ENCODE data around the gene CPS1. TPM values are rescaled to one million over a fixed set of nuclear protein-coding genes. Genes with fewer than 3 reads are reported as not detected.

The CPS1 gene
- total and polyA plus RNA-seq, 10 donors = 0.30 to 8.1 (median 3.2) TPM

GRCh38 chr2:210522399-210522798 lies 34.0 kb upstream of the CPS1 start:
- Histone ChIP-seq H3K27ac (no peak overlapping the region), H3K9me3 (no peaks in the 10 kb centered on the region), H3K36me3 (no peaks in the 10 kb centered on the region), H3K4me1 (no peaks in the 10 kb centered on the region), H3K4me3 (no peak overlapping the region), H3K27me3 (replicated peaks in 1 of 7) (no peaks in the 10 kb centered on the region)
- no peak for TF ChIP-seq CTCF (IDR thresholded peaks at IDR 0.05 in 8 of 11, conservative IDR thresholded peaks at IDR 0.05 in 3 of 11)
- TF ChIP-seq POLR2A (IDR thresholded peaks at IDR 0.05) = no peak
- no peak for TF ChIP-seq POLR2AphosphoS5 (IDR thresholded peaks at IDR 0.05)
- intact Hi-C loops (cut with DNase I; ENCODE audit: low total_unique reads) = no loop called here
- no peak for DNase-seq

- intact Hi-C loops (cut with DNase I; ENCODE audit: low total_unique reads) = no loop called here
- TF ChIP-seq CTCF (IDR thresholded peaks at IDR 0.05 in 8 of 11, conservative IDR thresholded peaks at IDR 0.05 in 3 of 11) (no peak), POLR2A (IDR thresholded peaks at IDR 0.05) (no peak), POLR2AphosphoS5 (IDR thresholded peaks at IDR 0.05) (no peak)
- Histone ChIP-seq H3K27ac (no peak overlapping the region), H3K36me3 (no peaks in the 10 kb centered on the region), H3K27me3 (replicated peaks in 1 of 7) (no peaks in the 10 kb centered on the region), H3K4me3 (no peak overlapping the region), H3K4me1 (no peaks in the 10 kb centered on the region), H3K9me3 (no peaks in the 10 kb centered on the region)
- DNase-seq = no peak
- 80 to 89% (median 86%) methylated on average over 4 of the region's 4 CpGs for WGBS, 5 donors
Measured at GRCh38 chr2:210523650-210524289, 32.6 kb upstream of the CPS1 start.

GRCh38 chr2:210524533-210524932 lies 31.9 kb upstream of the CPS1 start:
- DNase-seq = no peak
- Histone ChIP-seq H3K4me1 (no peaks in the 10 kb centered on the region), H3K27ac (no peak overlapping the region), H3K4me3 (no peak overlapping the region), H3K36me3 (no peaks in the 10 kb centered on the region), H3K27me3 (replicated peaks in 1 of 7) (no peaks in the 10 kb centered on the region), H3K9me3 (no peaks in the 10 kb centered on the region)
- TF ChIP-seq POLR2AphosphoS5 (IDR thresholded peaks at IDR 0.05) (no peak), POLR2A (IDR thresholded peaks at IDR 0.05) (no peak), CTCF (IDR thresholded peaks at IDR 0.05 in 8 of 11, conservative IDR thresholded peaks at IDR 0.05 in 3 of 11) (no peak)
- intact Hi-C loops (cut with DNase I; ENCODE audit: low total_unique reads) = no loop called here

GRCh38 chr2:210527286-210527685 lies 29.1 kb upstream of the CPS1 start:
- no peak for DNase-seq
- Histone ChIP-seq H3K27me3 (replicated peaks in 1 of 7) (no peaks in the 10 kb centered on the region), H3K27ac (no peak overlapping the region), H3K4me3 (no peak overlapping the region), H3K4me1 (no peaks in the 10 kb centered on the region), H3K9me3 (no peaks in the 10 kb centered on the region), H3K36me3 (no peaks in the 10 kb centered on the region)
- TF ChIP-seq POLR2AphosphoS5 (IDR thresholded peaks at IDR 0.05) = no peak
- intact Hi-C loops (cut with DNase I; ENCODE audit: low total_unique reads) = no loop called here

- Histone ChIP-seq H3K27me3 (replicated peaks in 1 of 7) (no peaks in the 10 kb centered on the region), H3K4me3 (no peak overlapping the region), H3K4me1 (no peaks in the 10 kb centered on the region), H3K27ac (no peak overlapping the region), H3K9me3 (no peaks in the 10 kb centered on the region), H3K36me3 (no peaks in the 10 kb centered on the region)
- TF ChIP-seq CTCF (IDR thresholded peaks at IDR 0.05 in 8 of 11, conservative IDR thresholded peaks at IDR 0.05 in 3 of 11) (no peak), POLR2AphosphoS5 (IDR thresholded peaks at IDR 0.05) (no peak), POLR2A (IDR thresholded peaks at IDR 0.05) (no peak)
- no peak for DNase-seq
- intact Hi-C loops (cut with DNase I; ENCODE audit: low total_unique reads) = no loop called here
- 59 to 81% (median 74%) methylated on average over 4 of the region's 4 CpGs for WGBS, 5 donors
Measured at GRCh38 chr2:210528716-210529115, 27.7 kb upstream of the CPS1 start.
